Left ventricle myocardium inferior (tissue), 1 donor: ENCODE data around the gene CAMK2G. TPM values are rescaled to one million over a fixed set of nuclear protein-coding genes. Genes with fewer than 3 reads are reported as not detected.

Experiments used
- DNase-seq: peaks from one replicate; pipeline ENCODE4 v3.0.0-alpha.2; 2020
- H3K27ac ChIP-seq: fragments of 200-600 bp; replicated peaks from 2 replicates; pipeline ENCODE4 v1.8.0; 2021
- H3K27me3 ChIP-seq: fragments of 200-600 bp; 2 replicates; pipeline ENCODE4 v1.8.0; 2021; ENCODE audit warnings: low read depth
- H3K36me3 ChIP-seq: fragments of 200-600 bp; 2 replicates; pipeline ENCODE4 v1.8.0; 2021
- H3K4me1 ChIP-seq: fragments of 200-600 bp; 2 replicates; pipeline ENCODE4 v1.8.0; 2021
- H3K4me3 ChIP-seq: fragments of 200-600 bp; 2 replicates; pipeline ENCODE4 v1.8.0; 2021; ENCODE audit warnings: mild to moderate bottlenecking, moderate library complexity
- H3K9me3 ChIP-seq: fragments of 200-600 bp; replicated peaks from 2 replicates; pipeline ENCODE4 v1.8.0; 2021
- CTCF ChIP-seq: fragments of 200-600 bp; IDR thresholded peaks from 2 replicates; pipeline ENCODE4 v1.8.0; 2021; ENCODE audit warnings: antibody characterized with exemption, mild to moderate bottlenecking, borderline replicate concordance
- intact Hi-C: fragments of 100-400 bp; cut with micrococcal nuclease; formaldehyde crosslinking; loops from one replicate; pipeline ENCODE4 v1.11.0; 2022
- total RNA-seq: library from RNA; stranded (reverse); fragmentation: NEBNext Ultra II Directional; extraction: Animal tissue kit (Norgen Biotek cat#: 25700); gene quantifications from one replicate; pipeline ENCODE4 v1.2.1, GENCODE V29; 2021
- donor health status: DM: no; HTN: yes; CAD: no; lungs with severe emphysema.

Gene CAMK2G
- total RNA-seq, 1 donor from 2014 or later, result 12.5 TPM

- DNase-seq, result no peak
- intact Hi-C loops, result no loop called here
- Histone ChIP-seq H3K36me3 (peaks cover 68% of the 10 kb centered on the region), H3K27me3 (no peaks in the 10 kb centered on the region), H3K4me1 (no peaks in the 10 kb centered on the region), H3K9me3 (no peaks in the 10 kb centered on the region), H3K4me3 (no peak overlapping the region), H3K27ac (no peak overlapping the region)
- no peak for TF ChIP-seq CTCF
Observed at GRCh38 chr10:73842349-73842748, 32.0 kb downstream of the CAMK2G start.

- intact Hi-C loops, result no loop called here
- H3K9me3 ChIP-seq, result no peaks in the 10 kb centered on the region
- no peak for TF ChIP-seq CTCF
- H3K36me3 ChIP-seq, result peaks cover 68% of the 10 kb centered on the region
- H3K4me3 ChIP-seq, result no peak overlapping the region
- H3K27me3 ChIP-seq, result no peaks in the 10 kb centered on the region
- no peak for DNase-seq
- H3K4me1 ChIP-seq, result no peaks in the 10 kb centered on the region
- no peak overlapping the region for H3K27ac ChIP-seq
Observed at GRCh38 chr10:73841526-73842285, 32.6 kb downstream of the CAMK2G start.

- DNase-seq, result no peak
- peaks cover 68% of the 10 kb centered on the region for H3K36me3 ChIP-seq
- TF ChIP-seq CTCF, result no peak
- no peak overlapping the region for H3K4me3 ChIP-seq
- intact Hi-C loops, result no loop called here
- no peak overlapping the region for H3K27ac ChIP-seq
- H3K9me3 ChIP-seq, result no peaks in the 10 kb centered on the region
- no peaks in the 10 kb centered on the region for H3K4me1 ChIP-seq
- H3K27me3 ChIP-seq, result no peaks in the 10 kb centered on the region
Observed at GRCh38 chr10:73841061-73841421, 33.3 kb downstream of the CAMK2G start.

- Histone ChIP-seq H3K27ac (no peak overlapping the region), H3K4me1 (no peaks in the 10 kb centered on the region), H3K27me3 (no peaks in the 10 kb centered on the region), H3K36me3 (peaks cover 71% of the 10 kb centered on the region), H3K9me3 (no peaks in the 10 kb centered on the region), H3K4me3 (no peak overlapping the region)
- DNase-seq, result no peak
- intact Hi-C loops, result no loop called here
- no peak for TF ChIP-seq CTCF
Observed at GRCh38 chr10:73840403-73841060, 33.8 kb downstream of the CAMK2G start.

GRCh38 chr10:73840056-73840402 lies 34.3 kb downstream of the CAMK2G start:
- DNase-seq, result no peak
- Histone ChIP-seq H3K27me3 (no peaks in the 10 kb centered on the region), H3K27ac (no peak overlapping the region), H3K36me3 (peaks cover 71% of the 10 kb centered on the region), H3K9me3 (no peaks in the 10 kb centered on the region), H3K4me1 (no peaks in the 10 kb centered on the region), H3K4me3 (no peak overlapping the region)
- intact Hi-C loops, result no loop called here
- no peak for TF ChIP-seq CTCF
